GM18519 (cell line): ENCODE data around the gene DNAH11.
"Not testable (repeated sequence)": the region's sequence is repeated elsewhere in the genome, so short reads cannot be mapped to it uniquely, and the experiment has no call there.

ENCODE experiments used
- ATAC-seq: cut with Tn5 transposase; IDR thresholded peaks from one replicate; pipeline ENCODE4 v1.9.1; 2021; ENCODE audit warnings: mild to moderate bottlenecking, moderate library complexity; ENCODE audit not compliant: unreplicated experiment, low FRiP score

The DNAH11 gene

DNA sequence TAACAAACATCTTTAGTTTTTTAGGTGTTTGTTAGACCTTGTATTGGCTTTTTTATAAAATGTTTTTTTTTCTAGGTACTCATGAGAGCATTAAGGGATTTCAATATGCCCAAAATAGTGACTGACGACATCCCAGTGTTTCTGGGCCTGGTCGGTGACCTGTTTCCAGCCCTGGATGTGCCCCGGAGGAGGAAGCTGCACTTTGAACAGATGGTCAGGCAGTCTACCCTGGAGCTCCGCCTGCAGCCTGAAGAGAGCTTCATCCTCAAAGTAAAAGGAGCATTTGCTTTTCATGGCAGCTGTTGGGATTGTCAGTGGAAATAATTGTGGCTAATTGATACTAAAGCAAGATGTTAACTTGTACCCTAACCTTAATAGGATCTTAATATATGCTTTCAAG, 161.5 kb downstream of the DNAH11 start:
- no peak for ATAC-seq

DNA sequence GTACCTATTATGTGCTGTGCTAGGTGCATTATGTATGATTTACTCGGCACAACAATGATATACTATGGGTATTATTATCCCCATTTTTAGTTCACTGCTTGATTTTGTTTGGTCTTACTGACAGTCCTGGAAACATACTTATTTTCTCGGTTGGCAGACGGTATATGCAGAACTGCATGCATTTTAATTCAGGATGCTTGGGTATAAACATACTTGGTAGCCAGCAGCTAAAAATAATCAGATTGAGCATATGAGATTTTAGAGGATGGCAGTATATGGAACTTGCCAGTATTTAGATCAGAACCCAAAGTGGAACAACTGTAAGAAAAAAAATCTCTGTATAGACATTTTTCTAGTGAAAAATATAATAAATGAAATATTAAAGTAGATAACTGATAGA, 163.3 kb downstream of the DNAH11 start:
- no peak for ATAC-seq

DNA sequence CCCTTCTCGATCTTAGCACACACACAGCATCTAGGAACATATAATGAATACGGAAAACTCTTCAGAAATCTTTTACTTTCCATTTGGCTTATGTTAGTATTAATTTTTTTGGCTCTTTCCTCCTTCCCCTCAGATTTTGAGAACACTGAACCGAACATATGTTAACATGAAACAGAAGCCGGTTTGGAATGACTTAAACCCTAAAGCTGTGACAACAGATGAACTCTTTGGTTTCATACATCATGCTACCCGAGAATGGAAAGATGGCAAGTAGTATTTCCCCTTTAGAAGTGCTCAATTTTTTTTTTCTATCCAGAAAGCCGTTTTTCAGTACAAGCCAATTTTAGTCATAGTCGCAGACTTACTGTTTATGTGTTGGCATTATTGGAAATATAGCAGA, 164.7 kb downstream of the DNAH11 start:
- no peak for ATAC-seq

DNA sequence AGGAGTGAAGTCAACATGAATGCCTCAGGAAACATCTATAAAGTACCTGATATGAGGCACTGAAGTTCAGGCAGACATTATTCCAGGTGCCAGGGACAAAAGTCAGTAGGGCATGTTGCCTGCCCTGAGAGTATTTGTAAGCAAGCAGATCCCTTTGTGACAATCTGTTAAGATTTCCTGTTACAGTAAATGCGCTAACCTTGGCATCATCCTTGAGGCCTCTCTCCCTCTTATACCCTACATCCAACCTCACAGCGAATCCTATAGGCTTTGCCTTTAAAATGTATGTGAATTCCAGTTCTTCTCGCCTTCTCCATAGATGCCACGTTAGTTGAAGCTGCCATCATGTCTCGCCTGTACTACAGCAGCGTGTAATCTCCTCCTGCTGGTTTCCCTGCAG, 165.3 kb downstream of the DNAH11 start:
- ATAC-seq, result no peak

DNA sequence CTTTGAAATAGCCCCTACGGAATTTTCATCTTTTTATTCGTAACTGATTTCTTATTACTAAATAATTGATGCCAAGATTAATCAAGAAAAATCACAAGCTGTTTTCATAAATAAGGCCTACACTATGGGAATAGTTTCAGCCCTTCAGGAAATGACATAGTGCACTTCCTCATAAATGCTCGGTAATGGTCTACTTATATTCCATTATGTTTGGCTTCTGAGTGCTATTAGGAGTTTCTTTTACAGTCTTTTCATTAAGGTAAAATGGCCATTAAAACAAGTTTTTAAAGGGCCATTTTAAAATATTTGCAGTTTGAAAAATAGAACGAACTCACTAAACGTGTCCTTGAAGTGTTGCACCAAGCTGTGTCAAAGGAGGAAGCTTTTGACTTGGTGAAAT, 174.5 kb downstream of the DNAH11 start:
- ATAC-seq, result no peak

DNA sequence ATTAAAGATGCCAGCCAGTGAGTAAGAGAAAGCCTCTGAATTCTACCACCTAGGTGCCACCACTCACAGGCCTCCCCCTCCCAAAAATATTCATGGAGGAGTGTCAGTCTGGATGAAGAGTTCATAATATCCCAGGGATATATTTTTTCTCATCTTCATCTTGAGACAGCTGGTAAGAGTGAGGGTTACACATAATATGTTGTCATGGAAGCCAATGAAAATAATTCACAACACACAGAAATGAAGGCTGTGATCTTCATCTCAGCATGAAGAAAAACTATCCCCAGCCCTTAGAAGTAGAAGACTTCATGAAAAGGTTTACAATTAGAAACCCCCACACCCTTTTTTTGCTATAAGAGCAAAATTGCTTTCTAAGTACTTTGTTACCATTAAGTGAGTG, 175.6 kb downstream of the DNAH11 start:
- ATAC-seq, result no peak

DNA sequence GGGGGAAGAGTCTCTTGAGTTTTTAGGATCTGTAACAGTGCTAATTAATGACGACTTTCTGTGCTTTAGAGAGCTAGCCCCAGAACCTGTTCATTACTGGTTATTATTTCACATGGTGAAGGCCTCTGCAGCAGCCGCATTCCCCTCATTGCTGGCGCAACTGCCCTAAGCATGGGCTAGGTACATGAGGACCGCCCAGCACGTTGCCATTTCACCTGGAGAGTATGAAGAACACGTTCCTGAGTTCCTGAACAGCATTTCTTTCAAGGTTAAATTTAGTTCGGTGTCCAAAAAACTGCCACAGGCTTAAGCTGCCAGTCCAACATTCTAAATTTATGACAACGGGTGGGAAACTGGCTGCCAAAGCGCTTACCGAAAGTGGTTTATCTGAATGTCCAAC, 177.0 kb downstream of the DNAH11 start:
- no peak for ATAC-seq

DNA sequence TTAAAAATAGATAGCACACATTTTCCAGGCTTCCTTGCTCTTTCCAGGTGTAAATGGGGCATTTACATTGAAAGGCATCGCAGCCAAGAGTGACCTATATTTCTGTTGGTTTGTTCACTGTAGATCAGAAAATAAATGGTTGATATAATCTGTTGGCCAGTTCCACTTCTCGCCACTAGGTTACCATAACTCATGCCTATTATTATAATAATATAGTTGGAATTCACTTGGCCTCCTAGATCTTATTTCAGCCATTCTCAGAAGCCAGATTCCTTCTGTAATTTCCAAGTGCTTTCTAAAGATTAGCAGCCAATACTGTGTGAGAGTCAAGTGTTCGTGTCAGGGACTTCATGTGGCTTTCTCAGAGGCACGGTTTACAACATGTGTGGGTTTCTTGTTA, 179.5 kb downstream of the DNAH11 start:
- ATAC-seq, result no peak

DNA sequence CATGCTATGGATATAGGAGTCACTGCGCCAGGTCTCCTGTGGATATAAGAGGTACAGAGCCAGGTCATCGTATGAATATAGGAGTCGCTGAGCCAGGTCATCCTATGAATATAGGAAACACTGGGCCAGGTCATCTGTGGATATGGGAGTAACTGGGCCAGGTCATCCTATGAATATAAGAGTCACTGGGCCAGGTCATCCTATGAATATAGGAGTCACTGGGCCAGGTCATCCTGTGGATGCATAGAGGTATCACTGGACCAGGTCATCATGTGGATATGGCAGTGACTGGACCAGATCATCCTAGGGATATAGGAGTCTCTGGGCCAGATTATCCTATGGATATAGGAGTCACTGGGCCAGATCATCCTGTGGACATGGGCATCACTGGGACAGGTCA, 181.7 kb downstream of the DNAH11 start:
- no peak for ATAC-seq

DNA sequence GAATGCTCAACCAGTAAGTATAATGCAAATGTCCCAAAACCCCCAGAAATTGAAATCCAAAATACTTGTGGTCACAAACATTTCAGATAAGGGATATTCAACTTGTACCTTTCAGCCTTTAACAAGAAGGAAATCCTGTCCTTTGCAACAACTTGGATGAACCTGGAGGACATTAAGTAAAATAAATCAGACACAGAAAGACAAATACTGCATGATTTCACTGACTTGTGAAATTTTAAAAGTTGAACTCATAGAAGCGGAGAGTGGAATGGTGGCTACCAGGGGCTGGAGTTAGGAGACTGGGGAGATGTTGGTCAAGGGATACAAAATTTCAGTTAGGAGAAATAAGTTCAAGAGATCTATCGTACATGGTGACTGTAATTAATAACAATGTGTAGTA, 187.6 kb downstream of the DNAH11 start:
- no peak for ATAC-seq

DNA sequence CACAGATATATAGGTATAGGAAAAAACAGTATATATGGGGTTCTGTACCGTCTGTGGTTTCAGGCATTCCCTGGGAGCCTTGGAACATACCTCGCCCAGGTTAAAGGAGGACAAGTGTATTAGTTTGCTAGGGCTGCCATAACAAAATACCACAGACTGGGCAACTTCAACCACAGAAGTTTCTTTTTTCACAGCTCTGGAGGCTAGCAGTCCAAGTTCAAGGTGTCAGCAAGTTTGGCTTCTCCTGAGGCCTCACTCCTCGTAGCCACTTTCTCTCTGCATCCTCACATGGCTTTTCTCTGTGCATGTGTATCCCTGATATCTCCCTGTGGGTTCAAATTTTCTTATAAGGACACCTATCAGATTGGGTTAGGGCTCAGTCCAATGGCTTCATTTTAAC, 189.1 kb downstream of the DNAH11 start:
- no peak for ATAC-seq

DNA sequence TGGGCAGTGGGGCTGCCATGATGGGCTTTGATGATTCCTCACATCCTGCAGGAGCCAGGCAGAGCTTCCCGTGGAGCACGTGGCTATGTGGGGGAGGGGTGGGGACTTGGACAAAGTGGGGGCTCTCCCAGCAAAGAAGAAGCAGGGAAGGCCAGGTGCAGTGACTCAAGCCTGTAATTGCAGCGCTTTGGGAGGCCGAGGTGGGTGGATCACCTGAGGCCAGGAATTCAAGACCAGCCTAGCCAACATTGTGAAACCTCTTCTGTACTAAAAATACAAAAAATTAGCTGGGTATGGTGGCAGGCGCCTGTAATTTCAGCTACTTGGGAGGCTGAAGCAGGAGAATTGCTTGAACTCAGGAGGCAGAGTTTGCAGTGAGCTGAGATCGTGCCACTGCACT, 190.1 kb downstream of the DNAH11 start:
- not testable (repeated sequence) for ATAC-seq

DNA sequence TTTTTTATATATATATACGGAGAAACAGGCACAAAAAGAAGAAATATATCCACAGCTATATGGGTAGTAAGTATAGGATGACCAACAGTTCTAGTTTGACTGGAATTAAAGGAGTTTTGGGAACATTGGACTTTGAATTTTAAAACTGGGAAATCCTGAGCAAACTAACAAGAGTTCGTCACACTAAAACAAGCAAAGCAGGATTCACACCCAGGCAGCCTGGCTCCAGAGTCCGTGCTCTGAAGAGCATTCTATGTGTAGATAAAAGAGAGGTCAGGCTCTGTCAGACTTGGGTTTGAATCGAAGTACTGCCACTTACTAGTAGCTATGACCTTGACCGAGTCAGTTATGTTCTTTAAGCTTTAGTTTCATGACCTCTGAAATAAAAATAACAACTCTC, 191.0 kb downstream of the DNAH11 start:
- ATAC-seq, result no peak

DNA sequence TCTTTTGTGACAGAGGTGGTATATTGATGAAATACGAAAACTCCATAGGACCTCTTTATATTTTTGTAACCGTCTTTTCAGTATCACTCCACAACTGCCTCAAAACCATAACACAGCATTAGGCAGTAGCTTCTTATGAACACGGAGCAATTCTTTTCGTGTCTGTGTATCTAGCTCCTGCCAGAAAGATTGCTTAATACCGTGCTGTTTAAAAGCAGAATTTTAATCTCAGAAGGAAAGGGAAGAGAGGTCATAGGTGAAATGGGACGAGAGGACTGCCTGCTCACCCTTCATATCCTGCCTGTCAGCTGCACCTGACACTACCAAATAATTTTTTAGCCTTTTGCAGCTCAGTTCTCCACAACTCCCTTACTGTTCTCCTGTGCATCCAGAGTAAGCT, 200.7 kb downstream of the DNAH11 start:
- no peak for ATAC-seq

DNA sequence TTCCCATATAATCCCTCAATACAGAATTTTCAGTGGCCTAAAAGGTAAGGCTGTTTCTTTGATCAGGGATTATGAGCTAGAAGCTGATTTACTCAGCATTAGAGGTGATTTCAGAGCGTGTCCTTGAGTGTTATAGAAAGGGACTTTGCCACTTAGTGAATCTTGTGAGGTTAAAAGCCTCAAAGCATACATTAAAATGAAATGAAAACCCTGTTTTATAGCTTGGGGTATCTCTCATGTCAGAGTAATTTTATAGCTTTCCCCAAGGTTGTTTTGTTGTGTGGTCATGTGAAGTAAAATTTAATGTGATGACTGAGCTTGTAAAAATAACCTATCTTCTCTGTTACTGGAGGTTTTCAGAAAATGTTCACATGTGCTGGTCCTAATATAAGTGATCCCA, 204.1 kb downstream of the DNAH11 start:
- ATAC-seq, result no peak

DNA sequence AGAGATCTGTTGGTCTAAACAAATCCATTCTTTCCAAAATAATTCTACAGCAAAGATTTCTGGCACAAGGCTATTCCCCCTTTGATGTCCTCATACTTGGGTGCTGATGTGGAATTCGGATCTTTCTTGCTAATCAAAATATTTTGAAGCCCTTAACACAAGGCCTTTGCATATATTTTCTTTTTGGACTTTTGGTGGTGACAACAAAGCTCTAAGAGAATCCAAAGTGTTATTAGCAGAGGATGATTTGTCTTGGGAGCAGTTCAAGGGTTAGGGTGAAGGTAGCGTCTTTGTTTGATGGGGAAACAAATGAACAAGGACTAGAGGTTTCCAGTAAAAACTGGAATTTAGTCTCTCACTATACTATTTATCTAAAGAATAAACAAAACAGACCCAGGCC, 205.0 kb downstream of the DNAH11 start:
- ATAC-seq, result no peak

DNA sequence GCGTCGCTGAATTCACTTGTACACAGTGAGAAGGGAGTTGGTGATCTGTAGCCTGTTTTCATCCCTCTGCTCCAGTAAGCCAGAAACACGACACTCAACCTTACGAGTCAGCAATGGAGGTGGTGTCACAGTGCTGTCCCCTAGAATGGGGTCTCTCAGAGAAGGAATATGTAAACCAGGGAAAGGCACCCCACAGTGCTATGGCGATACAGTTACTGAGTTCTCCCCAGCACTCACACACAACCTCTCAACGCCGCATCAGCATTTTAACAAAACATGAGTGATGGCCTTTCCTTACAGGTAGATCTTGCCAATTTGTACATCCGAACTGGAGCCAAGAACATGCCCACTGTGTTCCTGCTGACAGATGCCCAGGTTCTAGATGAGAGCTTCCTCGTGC, 206.5 kb downstream of the DNAH11 start:
- ATAC-seq, result no peak

DNA sequence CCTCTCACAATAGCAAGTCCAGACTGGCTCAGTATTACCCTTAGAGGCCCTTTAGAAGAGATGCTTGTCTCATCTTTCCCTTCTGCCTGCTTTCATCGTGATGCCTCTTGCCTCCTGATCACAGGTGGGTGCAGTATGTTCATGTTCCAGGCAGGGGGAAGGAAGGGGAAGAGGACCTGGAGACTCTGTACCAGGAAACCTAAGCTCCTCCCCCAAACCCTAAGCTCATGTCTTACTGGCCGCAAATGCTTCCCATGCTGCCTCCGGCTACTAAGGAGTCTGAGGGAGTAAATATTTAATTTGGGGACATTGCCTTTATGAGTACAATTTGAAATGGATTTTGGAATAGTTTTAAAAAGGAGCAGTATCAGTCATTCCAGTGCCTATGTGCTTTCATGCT, 210.2 kb downstream of the DNAH11 start:
- ATAC-seq, result no peak

DNA sequence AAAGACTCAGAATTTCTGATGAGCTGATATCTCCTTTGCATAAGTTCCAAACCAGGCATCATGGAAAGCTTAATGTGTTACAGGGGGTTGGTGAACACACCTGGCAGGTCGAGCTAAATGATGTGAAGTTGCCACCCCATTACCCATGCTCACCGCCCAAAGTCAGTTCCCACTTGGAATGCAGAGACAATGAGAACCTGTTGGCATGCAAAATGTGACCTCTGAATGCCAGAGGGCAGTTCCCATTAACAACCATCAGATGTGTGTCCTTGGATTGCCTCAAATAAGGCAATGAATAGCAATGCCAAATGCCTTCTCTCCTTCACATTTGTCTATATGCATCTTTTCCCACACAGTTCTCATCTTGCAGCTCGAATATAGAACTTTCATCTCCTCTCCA, 212.1 kb downstream of the DNAH11 start:
- ATAC-seq, result no peak

DNA sequence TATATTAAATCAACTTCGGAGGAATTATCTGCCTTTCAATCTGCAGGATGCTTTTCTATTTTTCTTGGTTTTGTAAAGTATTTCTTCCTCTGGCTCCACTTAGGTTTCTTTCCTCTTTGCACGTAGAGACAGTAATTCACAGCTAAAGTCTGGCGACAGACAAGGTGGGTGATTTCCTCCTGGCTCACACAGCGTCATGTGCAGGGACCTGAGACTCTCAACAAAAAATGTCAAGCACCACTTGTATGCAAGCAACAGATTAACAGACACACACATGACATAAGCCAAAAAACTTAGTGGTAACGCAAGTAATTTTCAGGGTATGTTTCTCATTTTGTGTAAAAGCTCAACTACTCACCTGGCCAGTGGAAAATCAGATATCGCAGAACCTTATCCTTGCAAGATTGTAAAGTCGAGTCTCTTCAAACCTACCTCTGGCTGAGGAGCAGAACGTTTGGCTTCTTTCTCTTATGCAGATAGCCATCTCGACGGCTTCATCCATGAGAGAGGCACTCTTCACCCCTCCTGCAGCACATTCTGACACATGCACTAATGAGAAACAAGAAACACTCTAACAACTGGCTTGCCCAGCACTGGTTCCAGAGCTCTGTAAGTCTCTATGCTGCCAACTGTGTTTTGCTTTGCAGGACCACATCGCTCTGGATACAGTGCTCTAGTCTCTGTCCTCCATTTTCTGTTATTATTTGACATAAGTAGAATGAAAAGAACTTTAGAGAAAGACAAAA, 214.9 kb downstream of the DNAH11 start:
- no peak for ATAC-seq

DNA sequence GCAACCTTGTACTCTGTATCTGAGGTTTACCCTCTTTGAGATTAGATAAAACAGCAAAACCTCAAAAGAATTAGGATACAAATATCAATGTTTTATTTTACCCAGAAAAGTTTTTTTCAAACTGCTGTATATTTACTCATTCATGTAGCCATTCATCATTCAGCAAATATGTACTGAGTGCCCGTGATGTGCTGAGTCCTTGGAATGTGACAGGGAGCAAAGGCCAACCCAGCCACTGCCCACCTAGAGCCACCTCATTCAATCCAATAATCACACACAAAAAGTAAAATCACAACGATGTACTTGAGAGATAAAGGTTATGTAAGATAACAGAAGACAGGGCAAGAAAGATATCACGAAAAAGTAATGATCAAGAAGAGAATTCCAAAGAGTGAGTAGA, 215.4 kb downstream of the DNAH11 start:
- ATAC-seq, result no peak

DNA sequence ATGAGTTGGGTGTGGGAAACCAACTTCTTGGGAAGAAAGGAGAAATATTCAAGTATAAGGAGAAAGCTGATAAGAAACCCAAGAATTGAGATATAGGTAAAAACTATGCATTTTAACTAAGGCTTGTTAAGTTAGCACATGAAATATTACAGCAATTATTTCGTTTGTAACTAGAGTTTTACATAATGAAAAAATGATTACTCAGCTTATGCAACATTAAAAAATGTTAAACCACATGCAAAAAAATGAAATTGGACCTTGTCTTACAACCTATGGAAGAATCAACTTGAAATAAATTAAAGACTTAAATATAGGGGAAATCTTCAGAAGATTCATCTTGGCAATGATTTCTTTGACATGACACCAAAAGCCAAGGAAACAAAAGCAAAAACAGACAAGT, 219.6 kb downstream of the DNAH11 start:
- ATAC-seq, result no peak

DNA sequence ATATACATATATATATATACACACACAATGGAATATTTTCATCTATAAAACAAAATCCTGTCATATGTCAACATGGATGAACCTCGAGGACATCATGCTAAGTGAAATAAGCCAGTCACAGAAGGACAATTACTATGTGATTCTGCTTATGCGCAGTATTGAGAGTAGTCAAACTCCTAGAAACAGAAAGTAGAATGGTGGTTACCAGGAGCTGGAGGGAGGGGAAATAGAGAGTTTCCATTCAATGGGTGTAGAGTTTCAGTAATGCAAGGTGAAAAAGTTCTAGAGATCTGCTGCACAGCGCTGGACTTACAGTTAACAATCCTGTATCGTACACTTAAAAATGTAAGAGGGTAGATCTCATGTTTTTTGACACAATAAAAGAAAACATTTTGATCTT, 221.0 kb downstream of the DNAH11 start:
- ATAC-seq, result no peak
